Activated T-cell treated with anti-CD3 and anti-CD28 coated beads, Interleukin-2, amount 50 U/mL, for 48 hours (primary cell): Measurements from ENCODE around the gene APC.

Experiments used
- DNase-seq, 2 experiments: peaks; one replicate each; pipeline ENCODE4 v3.0.0-alpha.2; 2020

Gene APC

DNA sequence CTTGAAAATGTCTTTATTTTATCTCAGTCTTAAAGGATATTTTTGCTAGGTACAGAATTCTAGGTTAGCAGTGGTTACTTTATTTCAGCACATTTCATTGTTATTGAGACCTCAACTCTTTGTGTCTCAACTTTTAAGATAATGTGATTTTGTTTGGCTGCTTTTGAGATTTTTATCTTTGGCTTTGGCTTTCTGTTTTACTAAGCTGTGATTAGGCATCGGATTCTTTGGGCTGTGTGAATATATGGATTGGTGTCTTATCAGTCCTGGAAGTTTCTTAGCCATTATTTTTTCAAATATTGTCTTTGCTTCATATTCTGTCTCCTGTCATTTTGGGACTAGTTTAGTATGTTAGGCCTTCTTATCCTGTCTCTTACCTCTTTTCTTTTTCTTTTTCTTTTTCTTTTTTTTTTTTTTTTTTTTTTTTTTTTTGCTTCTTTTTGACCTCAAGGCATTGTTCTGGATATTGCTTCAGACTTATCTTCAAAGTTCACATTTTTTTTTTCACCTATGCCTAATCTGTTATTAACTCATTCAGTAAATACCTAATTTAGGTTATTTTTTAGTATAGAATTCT is 20.1 kb upstream of the APC start:
- no peak for DNase-seq

DNA sequence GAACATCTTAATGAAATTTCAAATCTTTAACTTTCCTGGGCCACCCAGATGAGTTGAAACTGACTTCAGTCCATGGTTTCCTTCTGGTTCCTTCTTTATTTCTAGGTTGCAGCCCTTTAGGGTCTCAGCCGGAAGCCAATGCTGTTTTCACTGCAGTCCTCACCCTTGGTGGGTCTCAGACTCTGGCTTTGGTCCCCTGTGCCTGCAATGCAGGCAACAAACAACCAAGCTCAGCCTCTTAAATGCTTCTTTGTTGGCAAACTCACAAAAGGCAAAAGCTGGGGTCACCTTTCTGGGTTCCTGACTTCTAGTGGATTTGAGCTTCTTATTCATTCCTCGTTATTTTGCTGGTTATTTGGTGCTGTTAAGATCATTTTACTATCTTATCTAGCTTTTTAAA is 19.3 kb upstream of the APC start:
- DNase-seq = no peak

DNA sequence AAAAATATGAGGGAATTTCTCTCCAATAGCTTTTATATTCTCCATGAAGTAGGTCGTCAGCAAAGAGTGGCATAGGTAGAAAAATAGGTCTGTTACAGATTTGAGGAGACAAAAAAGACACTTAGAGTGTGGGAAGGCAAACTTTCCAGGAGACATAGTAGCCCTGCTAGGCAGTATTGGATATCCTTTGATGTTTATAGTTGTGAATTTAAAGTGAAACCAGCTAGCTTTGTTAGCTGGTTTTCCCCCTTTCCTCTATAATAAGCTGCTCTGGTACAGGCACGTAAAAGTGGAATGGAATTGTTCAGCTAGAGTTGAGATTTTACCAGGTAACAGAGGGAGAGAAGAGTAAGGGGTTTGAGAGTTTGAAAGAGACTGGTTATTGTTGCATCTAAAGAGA is 17.1 kb upstream of the APC start:
- DNase-seq = no peak

DNA sequence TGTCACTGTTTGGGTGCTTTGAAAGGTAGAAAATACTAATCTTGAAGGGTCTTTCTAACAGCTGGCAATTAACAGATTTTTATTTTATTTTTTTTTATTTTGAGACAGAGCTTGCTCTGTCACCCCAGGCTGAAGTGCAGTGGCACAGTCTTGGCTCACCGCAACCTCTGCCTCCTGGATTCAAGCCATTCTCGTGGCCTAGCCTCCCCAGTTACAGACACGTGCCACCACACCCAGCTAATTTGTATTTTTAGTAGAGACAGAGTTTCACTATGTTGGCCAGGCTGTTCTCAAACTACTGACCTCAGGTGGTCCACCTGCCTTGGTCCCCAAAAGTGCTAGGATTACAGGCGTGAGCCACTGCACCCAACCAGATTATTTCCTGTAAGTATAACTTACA is 12.8 kb upstream of the APC start:
- no peak for DNase-seq

DNA sequence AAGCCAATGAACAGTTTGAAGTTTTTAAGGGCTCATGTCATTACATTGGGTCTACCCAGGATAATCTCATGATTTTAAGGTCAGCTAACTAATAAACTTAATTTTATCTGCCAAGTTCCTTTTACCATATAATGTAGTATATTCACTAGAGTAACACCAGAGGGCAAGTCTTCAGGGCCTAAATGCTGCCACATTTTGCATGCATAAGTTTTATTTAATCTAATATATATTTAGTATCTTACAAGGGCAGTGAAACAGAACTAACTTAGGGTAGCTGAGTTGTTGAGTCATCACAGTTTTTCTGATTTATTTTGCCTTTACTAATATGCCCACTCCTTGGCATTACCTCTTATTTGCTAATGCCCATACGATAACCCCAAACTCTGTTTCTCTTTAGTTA is 8.1 kb upstream of the APC start:
- no peak for DNase-seq

DNA sequence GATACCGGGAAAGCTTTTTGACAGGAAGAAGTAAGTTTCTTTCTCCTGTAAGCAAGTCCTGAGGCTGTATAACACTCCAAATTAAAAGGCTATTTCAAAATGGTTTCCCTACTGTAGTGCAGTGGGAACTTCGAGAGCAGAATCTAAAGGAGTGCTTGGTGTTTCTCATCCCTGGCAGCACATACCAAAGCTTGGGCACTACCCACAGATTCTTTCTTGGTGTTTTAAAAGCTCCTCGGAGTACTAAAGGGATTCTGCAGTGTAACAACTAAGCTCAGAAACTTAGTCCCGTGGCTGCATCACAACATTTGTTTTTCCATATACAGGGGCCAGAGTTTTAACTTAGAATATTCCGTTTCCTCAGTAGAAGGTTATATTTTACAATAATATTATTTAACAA is 5.6 kb upstream of the APC start:
- DNase-seq = no peak

DNA sequence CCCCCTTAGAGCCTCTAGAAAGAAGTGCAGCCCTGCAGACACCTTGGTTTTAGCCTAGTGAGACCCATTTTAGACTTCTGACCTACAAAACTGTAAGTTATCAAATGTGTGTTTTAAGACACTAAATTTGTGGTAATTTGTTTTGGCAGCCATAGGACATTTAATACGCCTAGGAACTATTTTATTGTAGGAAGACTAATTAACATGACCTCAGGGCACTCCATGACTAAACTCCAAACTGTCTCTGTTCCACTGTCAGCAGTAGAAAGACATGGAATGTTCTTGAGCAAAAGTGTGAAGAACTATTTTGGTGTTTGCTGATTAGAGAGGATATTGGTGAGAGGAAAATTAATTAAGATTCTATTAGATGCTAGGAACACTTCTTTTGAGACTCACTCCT is 4.1 kb upstream of the APC start:
- no peak for DNase-seq

DNA sequence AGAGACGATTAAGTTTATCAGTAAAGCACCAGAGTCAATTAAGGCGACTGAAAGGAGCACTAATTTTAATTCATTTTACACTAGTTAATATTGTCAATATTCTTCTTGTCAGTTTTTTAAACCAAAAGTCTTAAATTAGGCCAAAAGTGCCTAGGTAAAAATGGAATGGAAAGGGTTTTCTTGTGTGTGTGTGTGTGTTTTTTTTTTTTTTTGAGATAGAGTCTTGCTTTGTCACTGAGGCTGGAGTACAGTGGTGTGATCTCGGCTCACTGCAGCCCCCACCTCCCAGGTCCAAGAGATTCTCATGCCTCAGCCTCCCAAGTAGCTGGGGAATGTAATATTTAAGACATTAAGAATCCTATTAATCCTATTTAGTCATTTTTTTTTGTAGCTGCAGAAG is 3.1 kb upstream of the APC start:
- DNase-seq = no peak

DNA sequence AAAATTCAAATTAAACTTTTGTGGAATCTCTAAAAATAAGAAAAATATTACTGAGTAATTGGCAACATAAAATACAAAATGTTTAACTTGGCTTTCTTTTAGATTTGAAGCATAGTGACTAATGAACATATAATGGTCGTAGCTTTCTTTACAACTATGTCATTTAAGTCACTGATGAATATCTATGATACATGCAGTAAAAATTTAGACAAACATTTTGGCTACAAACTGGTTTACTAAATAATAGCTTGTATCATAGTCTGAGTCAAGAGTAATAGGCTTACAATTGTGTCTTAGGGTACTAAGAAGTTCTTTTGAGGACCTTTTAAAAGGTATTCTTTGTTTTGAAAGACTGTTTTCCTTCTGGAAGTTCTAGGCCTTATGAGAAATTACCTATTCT is 2.0 kb upstream of the APC start:
- DNase-seq = no peak

DNA sequence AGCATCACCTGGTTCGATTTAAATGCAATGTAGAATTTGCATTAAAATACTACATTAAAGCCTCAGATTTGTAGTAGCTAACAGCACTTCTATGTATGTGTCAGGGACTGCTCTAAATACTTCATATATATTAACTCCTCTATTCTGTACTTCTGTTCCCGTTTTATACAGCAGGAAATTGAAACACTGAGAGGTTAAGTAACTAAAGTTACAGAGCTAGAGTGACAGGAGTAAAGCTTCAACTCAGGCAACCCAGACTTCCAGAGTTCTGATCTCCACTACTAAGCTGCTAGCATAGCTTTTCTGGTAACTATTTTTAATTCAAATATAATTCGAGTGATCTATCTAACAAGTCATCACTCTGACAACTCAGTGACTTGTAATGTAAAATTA is 619 bp upstream of the APC start:
- DNase-seq = no peak

DNA sequence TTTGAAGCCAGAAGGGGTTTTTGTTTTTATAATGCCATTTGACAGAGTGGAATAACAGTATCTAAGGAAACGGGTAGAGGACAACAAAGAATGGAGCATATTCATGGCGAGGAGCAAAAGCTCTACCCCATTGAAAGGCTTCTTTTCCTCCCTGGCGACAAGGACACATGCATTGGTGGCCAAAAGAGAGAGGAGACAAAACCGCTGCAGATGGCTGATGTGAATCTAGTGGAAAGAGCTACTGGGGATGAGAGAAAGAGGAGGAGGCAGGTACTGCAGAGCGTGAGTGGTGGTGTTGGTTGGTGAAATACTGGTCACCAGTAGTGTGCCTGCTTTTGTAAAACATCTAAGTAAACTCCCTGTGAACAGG is 491 bp downstream of the APC start:
- peak; percentile 23 to 34 for DNase-seq

DNA sequence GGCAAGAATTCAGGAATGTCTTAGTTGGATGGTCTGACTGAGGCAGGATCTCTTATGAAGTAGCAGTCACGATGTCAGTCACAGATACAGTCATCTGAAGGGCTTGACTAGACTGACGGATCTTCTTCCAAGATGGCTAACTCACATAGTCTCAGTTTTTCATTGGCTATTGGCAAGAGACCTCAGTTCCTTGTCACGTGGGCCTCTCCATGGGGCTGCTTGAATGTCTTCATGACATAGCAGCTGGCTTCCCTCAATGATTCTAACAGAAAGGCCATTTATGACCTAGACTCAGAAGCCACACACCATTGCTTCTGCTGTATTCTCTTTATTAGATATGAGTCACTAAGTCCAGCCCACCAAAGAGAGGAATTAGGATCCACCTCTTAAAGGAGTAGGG is 4.7 kb downstream of the APC start:
- no peak for DNase-seq

DNA sequence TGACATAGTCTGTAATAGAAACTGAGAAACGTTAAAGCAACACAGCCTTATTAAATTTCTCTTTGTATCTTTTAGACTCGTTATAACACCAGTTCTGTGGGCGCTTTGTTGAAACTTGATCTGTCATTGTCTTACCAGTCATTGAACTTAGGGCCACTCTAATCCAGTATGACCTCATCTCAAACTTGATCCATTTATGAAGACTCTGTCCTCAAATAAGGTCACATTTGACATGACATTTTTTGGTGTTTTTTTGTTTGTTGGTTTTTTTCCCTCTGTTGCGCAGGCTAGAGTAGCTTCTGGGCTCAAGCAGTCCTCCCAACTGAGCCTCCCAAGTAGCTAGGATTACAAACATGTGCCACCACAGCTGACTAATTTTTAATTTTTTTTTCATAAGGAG is 5.9 kb downstream of the APC start:
- no peak for DNase-seq

DNA sequence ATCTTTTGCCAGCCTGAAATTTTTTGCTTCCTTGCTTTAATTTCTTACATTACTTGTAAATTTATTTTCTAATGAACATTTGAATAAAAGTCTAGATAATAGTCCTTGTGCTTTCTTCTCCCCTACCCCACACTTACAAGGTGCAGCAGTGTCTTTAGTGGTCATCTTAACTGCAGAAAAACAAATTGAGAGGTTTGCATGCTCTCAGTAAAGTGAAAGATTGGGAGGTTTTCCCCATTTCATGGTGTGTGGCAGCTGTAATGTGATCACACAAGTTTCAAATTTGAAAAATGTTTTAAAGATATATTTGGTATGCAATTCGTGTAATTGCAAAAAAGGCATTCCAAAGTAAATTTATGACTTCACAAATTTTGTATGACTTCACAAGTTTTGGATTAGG is 14.7 kb downstream of the APC start:
- no peak for DNase-seq

DNA sequence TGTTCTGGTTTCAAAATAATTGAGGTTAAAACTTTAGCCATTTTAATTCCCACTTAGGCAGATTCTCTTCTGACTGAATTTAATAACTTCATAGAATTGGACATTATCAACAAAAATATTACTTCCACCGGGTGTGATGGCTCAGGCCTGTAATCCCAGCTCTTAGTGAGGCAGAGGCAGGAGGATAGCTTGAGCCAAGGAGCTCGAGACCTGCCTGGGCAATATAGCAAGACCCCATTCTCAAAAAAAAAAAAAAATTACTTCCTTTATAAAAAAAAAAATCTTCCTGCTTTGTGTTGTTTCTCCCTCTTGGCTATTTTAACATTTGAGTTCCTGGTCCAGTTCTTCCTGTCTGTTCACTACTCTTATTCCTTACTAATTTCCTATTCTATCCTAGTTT is 18.0 kb downstream of the APC start:
- no peak for DNase-seq

DNA sequence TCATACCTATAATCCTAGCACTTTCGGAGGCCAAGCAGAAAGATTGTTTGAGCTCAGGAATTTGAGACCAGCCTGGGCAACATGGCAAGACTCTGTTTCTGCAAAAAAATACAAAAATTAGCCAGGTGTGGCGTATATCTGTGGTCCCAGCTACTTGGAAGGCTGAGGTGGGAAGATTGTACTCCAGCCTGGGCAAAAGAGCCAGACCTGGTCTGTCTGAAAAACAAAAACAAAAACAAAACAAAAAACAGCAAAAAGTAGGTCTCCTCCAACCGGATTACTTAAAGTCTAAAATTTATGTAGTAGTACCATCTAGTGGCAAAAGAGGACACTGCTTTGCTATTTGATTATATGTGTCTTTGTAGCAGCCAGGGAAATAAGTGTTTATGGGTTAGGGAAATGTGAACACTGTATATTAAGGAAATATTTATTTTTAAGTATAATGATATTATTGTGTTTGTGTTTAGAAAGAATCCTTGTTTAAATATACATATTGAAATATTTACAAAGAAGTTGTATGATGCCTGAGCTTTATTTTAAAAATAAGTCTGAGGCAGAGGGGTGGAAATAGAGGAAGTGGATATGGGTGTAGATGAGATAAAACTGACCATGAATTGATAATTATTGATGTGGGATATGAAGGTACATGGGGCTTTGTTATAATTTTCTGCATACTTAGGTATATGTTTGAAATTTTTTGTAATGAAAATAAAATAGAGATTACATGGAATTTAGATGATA is 20.0 kb downstream of the APC start:
- DNase-seq = peak in 1 of 2 experiments; percentile 22

DNA sequence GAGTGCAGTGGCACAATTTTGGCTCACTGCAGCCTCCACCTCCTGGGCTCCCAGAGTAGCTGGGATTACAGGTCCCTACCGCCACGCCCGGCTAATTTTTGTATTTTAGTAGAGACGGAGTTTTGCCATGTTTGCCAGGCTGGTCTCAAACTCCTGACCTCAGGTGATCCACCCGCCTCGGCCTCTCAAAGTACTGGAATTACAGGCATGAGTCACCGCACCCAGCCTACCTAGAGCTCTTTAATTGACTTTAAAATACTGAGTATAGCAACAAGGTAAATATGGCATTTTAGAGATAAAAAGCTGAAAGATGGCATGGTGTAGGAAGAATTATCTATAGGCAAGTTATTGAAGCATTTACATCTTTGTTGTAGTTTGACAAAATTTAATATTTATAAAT is 21.0 kb downstream of the APC start:
- no peak for DNase-seq

DNA sequence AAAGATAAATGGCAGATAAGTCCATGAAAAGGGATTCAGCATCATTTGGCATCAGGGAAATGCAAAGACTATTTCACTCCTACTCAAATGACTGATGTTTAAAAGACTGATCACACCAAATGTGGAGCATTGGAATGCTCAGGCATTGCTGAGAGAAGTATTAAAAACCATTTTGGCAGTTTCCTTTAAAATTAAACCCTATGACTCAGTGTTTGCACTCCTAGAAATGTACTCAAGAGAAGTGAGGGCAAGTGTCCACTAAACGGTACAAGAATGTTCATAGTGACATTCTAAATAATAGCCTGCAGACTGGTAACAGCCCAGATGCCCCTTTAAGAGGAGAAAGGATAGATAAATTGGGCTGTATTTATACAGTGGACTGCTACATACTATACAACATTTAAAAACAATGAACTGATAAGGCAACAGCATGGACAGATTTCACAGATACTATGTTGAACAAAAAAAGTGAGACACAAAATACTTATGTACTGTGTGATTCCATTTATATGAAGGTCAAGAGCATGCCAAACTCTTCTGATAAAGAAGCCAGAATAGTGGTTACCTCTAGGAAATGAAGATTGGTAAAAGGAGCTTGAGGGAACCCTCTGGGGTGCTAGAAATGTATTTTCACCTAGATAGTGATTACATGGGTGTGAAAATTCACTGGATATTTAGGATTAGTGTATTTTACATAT is 24.6 kb downstream of the APC start:
- no peak for DNase-seq

DNA sequence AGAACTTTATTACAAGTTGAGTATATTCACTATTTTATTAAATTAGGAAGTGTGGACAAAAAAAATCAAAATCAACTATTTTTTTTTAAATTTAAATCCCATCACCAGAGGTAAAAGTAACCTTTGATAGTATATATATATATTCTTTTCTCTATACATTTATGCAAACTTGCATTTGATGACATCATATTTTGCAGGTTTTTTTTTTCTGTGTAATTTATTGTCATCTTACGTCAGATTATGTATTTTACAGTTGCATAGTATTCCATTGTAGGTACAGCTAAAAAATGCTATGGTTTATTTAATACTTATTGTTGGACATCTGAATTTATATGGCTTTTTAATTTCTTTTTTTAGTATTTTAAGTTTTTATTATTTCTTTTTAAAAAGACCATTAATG is 25.5 kb downstream of the APC start:
- no peak for DNase-seq

DNA sequence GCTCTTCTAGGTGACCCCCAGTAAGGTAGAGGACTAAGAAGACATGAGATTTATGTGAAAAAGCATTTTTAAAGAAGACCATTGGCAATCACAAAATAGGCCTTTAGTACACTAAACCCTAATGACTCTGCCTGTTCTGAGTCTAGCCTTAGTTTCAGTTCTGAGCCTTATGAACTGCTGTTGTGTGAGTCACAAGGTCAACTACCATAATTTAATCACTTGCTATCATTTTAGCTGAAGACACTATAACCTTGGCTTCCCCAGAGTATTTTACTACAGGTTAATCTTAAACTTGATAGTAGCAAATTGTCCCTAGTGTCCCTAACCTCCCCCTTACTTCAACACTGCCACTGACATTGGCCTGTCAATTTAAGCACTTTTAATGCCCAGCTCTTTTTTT is 34.4 kb downstream of the APC start:
- DNase-seq = no peak

DNA sequence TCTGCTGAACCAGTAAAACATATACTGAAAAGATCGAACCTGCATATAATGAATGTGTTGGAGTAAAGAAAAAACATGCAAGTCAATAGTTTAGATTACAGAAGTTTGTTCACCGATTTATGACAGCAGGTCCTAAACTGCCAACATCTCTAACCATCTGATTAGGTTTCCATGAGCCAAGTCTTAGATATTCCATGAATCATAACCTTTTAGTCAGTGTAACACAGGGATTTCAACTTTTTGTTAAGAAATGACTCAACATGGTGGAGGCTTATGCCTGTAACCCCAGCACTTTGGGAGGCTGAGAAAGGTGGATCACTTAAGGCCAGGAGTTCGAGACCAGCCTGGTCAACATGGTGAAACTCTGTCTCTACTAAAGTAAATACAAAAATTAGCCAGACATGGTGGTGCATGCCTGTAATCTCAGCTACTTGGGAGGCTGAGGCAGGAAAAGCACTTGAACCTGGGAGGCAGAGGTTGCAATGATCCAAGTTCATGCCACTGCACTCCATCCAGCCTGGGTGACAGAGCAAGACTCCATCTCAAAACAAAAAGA is 38.7 kb downstream of the APC start:
- no peak for DNase-seq

DNA sequence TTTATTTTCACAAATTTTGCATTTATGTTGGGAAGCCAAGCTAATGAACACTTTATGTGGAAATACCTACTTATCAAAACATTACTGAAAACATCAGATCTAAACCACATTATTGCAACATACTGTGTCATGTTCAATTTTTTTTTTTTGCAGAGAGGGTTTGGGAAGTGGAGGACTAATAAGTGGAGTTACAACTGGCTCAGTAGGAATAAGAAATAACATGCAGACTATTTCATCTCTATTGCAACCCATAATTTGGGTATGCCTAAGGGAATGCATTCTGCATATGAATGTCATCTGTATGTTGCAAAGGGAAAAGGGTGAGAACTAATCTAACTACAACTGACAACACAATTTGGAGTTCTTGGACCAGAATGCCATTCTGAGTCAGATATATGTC is 41.8 kb downstream of the APC start:
- DNase-seq = no peak

DNA sequence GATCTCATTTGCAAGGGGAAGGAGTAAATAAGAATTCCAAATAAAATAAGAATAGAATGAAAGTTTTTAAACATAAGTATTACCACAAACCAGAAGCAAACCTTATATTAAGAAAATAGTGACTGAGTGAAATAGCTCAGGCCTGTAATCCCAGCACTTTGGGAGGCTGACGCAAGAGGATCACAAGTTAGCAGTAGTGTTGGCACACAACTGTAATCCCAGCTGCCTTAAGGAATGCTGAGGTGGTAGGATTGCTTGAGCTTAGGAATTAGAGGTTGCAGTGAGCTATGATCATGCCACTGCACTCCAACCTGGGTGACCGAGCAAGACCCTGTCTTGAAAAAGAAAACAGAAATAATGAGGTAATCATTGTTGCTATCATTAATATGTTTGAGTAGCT is 47.0 kb downstream of the APC start:
- no peak for DNase-seq

DNA sequence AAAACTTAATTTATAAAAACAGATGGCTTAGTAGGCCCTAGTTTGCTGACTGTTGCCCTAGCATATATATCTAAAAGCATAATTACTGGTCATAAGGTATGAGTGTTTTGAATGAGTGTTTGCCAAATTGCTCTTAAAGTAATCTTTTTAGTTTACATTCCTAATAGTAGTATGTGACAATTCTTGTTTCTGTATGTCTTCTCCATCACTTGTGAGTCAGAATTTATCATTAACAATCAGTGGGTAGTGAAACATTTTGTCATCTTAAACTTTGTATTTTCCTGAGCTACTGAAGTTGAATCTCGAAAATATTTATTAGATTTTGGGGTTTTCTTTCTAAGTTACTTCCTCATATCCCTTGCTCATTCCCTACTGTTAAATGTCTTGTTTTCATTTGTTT is 49.6 kb downstream of the APC start:
- no peak for DNase-seq

DNA sequence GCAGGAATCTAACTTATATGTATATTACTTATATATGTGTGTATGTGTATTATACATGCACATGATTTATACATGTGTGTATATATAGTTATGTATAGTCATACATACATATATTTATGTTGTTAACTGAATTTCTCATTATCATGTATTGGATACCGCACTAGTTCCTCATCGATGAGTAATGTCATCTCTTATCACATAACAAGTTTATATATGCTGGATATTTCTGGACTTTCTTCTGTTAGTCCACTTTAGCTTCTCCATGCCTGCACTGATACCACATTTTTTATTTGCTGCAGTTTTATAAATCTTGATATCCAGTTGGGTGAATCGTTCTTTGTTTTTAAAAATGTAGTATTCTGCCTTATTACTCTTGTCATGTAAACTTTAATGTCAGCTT is 50.2 kb downstream of the APC start:
- no peak for DNase-seq
